K562 (cell line): ENCODE results near the gene RNF214.

Experiments used
- CTCF ChIP-seq, 3 experiments: IDR thresholded peaks in 2 of 3; conservative IDR thresholded peaks in 1 of 3; 2 replicates each; pipeline ENCODE4 v1.5.1; 2011 to 2012; ENCODE audit warnings: low read length in 3 of 3, mild to moderate bottlenecking in 3 of 3, control low read depth in 2 of 3, improper control_type of control experiment in 1 of 3, inconsistent platforms in 1 of 3, low read depth in 1 of 3, mixed read lengths in 1 of 3, moderate library complexity in 1 of 3; ENCODE audit not compliant: insufficient read depth in 2 of 3
- EP300 ChIP-seq: IDR thresholded peaks from 2 replicates; pipeline ENCODE4 v1.6.1; 2012; ENCODE audit warnings: low read length, improper control_type of control experiment
- EWSR1 ChIP-seq: fragments of 450-650 bp; IDR thresholded peaks from 2 replicates; pipeline ENCODE4 v1.6.1; 2018; ENCODE audit warnings: borderline replicate concordance, mild to moderate bottlenecking, low read depth, moderate library complexity; ENCODE audit not compliant: partially characterized antibody
- HCFC1 ChIP-seq: IDR thresholded peaks from 2 replicates; pipeline ENCODE4 v1.6.1; 2012; ENCODE audit warnings: low read depth, low read length, improper control_type of control experiment
- JUN ChIP-seq, 2 experiments: sonication (generic) in 1 of 2; formaldehyde crosslinking in 1 of 2; IDR thresholded peaks; 2 replicates each; pipeline versions ENCODE4 v1.6.1 to v1.8.0; 2012 to 2022; ENCODE audit warnings: borderline replicate concordance in 2 of 2, mild to moderate bottlenecking in 2 of 2, improper control_type of control experiment in 1 of 2, low read depth in 1 of 2, low read length in 1 of 2, missing genetic modification reagents in 1 of 2
- MCM2 ChIP-seq: fragments of 450-650 bp; IDR thresholded peaks from 2 replicates; pipeline ENCODE4 v1.6.1; 2017; ENCODE audit warnings: low read depth, mild to moderate bottlenecking
- POLR2A ChIP-seq: fragments of 450-650 bp; conservative IDR thresholded peaks from 2 replicates; pipeline ENCODE4 v1.6.1; 2016
- RFX5 ChIP-seq: IDR thresholded peaks from 2 replicates; pipeline ENCODE4 v1.6.1; 2011; ENCODE audit warnings: low read depth, mild to moderate bottlenecking, improper control_type of control experiment, low read length
- SIN3A ChIP-seq, 2 experiments: fragments of 150-350 bp in 1 of 2; IDR thresholded peaks; 2 replicates each; pipeline ENCODE4 v1.6.1; 2011 to 2016; ENCODE audit warnings: borderline replicate concordance in 2 of 2, low read depth in 2 of 2, low read length in 2 of 2, mild to moderate bottlenecking in 2 of 2, moderate library complexity in 2 of 2; ENCODE audit not compliant: control insufficient read depth in 1 of 2
- ZNF407 ChIP-seq: fragments of 450-650 bp; IDR thresholded peaks from 2 replicates; pipeline ENCODE4 v1.6.1; 2016; ENCODE audit warnings: low read depth
- TF ChIP-seq, protein P1 (sequence below): fragments of 250-450 bp; sonication (Bioruptor Pico); IDR thresholded peaks from 2 replicates; pipeline ENCODE4 v1.4.0; 2020; ENCODE audit warnings: mild to moderate bottlenecking, moderate library complexity, borderline replicate concordance
- TF ChIP-seq, protein P2 (sequence below): sonication (generic); formaldehyde crosslinking; IDR thresholded peaks from 2 replicates; pipeline ENCODE4 v1.8.1; 2022; ENCODE audit warnings: missing genetic modification reagents

- TF ChIP-seq JUN (IDR thresholded peaks at IDR 0.05; ENCODE audit: borderline replicate concordance, low read depth, low read length) (no peak), JUN (CRISPR knock-in tag; IDR thresholded peaks at IDR 0.05; ENCODE audit: borderline replicate concordance) (no peak), EP300 (no peak), CTCF (IDR thresholded peaks at IDR 0.05 in 2 of 3, conservative IDR thresholded peaks at IDR 0.05 in 1 of 3; ENCODE audit: insufficient read depth in 2 of 3, low read depth in 1 of 3, low read length in 3 of 3) (no peak), HCFC1 (no peak), RFX5 (no peak), MCM2 (no peak), ZNF407 (no peak), POLR2A (no peak), SIN3A (IDR thresholded peaks at IDR 0.05; ENCODE audit: borderline replicate concordance in 2 of 2, control insufficient read depth in 1 of 2, low read depth in 2 of 2, low read length in 2 of 2) (no peak), EWSR1 (no peak)
- TF ChIP-seq, protein P1, sequence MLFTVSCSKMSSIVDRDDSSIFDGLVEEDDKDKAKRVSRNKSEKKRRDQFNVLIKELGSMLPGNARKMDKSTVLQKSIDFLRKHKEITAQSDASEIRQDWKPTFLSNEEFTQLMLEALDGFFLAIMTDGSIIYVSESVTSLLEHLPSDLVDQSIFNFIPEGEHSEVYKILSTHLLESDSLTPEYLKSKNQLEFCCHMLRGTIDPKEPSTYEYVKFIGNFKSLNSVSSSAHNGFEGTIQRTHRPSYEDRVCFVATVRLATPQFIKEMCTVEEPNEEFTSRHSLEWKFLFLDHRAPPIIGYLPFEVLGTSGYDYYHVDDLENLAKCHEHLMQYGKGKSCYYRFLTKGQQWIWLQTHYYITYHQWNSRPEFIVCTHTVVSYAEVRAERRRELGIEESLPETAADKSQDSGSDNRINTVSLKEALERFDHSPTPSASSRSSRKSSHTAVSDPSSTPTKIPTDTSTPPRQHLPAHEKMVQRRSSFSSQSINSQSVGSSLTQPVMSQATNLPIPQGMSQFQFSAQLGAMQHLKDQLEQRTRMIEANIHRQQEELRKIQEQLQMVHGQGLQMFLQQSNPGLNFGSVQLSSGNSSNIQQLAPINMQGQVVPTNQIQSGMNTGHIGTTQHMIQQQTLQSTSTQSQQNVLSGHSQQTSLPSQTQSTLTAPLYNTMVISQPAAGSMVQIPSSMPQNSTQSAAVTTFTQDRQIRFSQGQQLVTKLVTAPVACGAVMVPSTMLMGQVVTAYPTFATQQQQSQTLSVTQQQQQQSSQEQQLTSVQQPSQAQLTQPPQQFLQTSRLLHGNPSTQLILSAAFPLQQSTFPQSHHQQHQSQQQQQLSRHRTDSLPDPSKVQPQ = no peak
- TF ChIP-seq, protein P2, sequence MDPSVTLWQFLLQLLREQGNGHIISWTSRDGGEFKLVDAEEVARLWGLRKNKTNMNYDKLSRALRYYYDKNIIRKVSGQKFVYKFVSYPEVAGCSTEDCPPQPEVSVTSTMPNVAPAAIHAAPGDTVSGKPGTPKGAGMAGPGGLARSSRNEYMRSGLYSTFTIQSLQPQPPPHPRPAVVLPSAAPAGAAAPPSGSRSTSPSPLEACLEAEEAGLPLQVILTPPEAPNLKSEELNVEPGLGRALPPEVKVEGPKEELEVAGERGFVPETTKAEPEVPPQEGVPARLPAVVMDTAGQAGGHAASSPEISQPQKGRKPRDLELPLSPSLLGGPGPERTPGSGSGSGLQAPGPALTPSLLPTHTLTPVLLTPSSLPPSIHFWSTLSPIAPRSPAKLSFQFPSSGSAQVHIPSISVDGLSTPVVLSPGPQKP (CRISPR knock-in tag) = no peak
These were observed 45.5 kb upstream of the RNF214 start for GRCh38 chr11:117187007-117187406.
